Measurements from ENCODE around the gene RSBN1L.

RSBN1L gene

GRCh38 chr7:77811516-77812289, 115.4 kb downstream of the RSBN1L start:
- DNase-seq: no peak

GRCh38 chr7:77812290-77812685, 116.0 kb downstream of the RSBN1L start:
- DNase-seq: no peak

GRCh38 chr7:77813180-77813579, 116.9 kb downstream of the RSBN1L start:
- DNase-seq: no peak

- no peak for DNase-seq
Observed at GRCh38 chr7:77819021-77819420, 122.8 kb downstream of the RSBN1L start.

- DNase-seq: no peak
Observed at GRCh38 chr7:77820967-77821366, 124.7 kb downstream of the RSBN1L start.

- DNase-seq: no peak
Observed at GRCh38 chr7:77822269-77822668, 126.0 kb downstream of the RSBN1L start.

GRCh38 chr7:77823787-77824186, 127.5 kb downstream of the RSBN1L start:
- DNase-seq: no peak

GRCh38 chr7:77824636-77825035, 128.4 kb downstream of the RSBN1L start:
- DNase-seq: no peak

- DNase-seq: no peak
Observed at GRCh38 chr7:77825131-77825530, 128.9 kb downstream of the RSBN1L start.

- no peak for DNase-seq
Observed at GRCh38 chr7:77826300-77826699, 130.0 kb downstream of the RSBN1L start.

GRCh38 chr7:77827999-77828398, 131.7 kb downstream of the RSBN1L start:
- DNase-seq: no peak

GRCh38 chr7:77830649-77831355, 134.5 kb downstream of the RSBN1L start:
- DNase-seq: no peak

GRCh38 chr7:77831481-77831880, 135.2 kb downstream of the RSBN1L start:
- DNase-seq: no peak

- no peak for DNase-seq
Observed at GRCh38 chr7:77831953-77832352, 135.7 kb downstream of the RSBN1L start.
